A549 (cell line): ENCODE measurements around the gene FCAMR. TPM values are rescaled to one million over a fixed set of nuclear protein-coding genes. Genes with fewer than 3 reads are reported as not detected.

ENCODE experiments used
- ATAC-seq, 2 experiments: fragments of 200-7000 bp in 1 of 2; fragments of >200 bp in 1 of 2; cut with Nextera tagmentation in 1 of 2; cut with Tn5 transposase in 1 of 2; 3 replicates each; pipeline versions ENCODE4 v1.8.0 to v1.9.1; 2018 to 2020; ENCODE audit warnings: mild to moderate bottlenecking in 1 of 2, moderate library complexity in 1 of 2
- CTCF ChIA-PET: fragments of 300-600 bp; sonication (Branson Sonifier 250); formaldehyde crosslinking; extraction: SDS; loops from one replicate; lab custom pipeline; 2021; ENCODE audit warnings: antibody characterized with exemption, inconsistent platforms; lab: Yijun Ruan, JAX
- POLR2A ChIA-PET: fragments of 350-600 bp; formaldehyde crosslinking; extraction: SDS; loops from one replicate; lab custom pipeline; 2021; ENCODE audit warnings: antibody characterized with exemption, inconsistent platforms; lab: Yijun Ruan, JAX
- DNase-seq, 2 experiments: peaks; one replicate each; pipeline versions ENCODE4 v3.0.0 to v3.0.0-alpha.2; 2011 to 2016; ENCODE audit warnings: low read depth in 1 of 2, low spot score in 1 of 2
- FAIRE-seq: peaks from 2 replicates; lab custom pipeline; 2011; peaks lifted over from hg19 to GRCh38; lab: Jason Lieb, UNC
- H3K27ac ChIP-seq, 2 experiments: fragments of >200 bp; sonication (Bioruptor Twin); formaldehyde crosslinking; 3 replicates each; pipeline ENCODE4 v1.5.1; 2016 to 2017
- H3K4me1 ChIP-seq: fragments of >200 bp; sonication (Bioruptor Twin); formaldehyde crosslinking; 3 replicates; pipeline ENCODE4 v1.6.1; 2016
- H3K4me2 ChIP-seq: fragments of >200 bp; sonication (Bioruptor Twin); formaldehyde crosslinking; 3 replicates; pipeline ENCODE4 v1.6.1; 2016
- H3K4me3 ChIP-seq: fragments of >200 bp; sonication (Bioruptor Twin); formaldehyde crosslinking; 3 replicates; pipeline ENCODE4 v1.5.1; 2016
- H3K9me3 ChIP-seq: fragments of >200 bp; sonication (Bioruptor Twin); formaldehyde crosslinking; 3 replicates; pipeline ENCODE4 v1.6.1; 2016
- CBX8 ChIP-seq: fragments of 200-600 bp; sonication (generic); IDR thresholded peaks from 2 replicates; pipeline ENCODE4 v1.6.1; 2016
- CEBPB ChIP-seq, 2 experiments: fragments of >200 bp in 1 of 2; sonication (Bioruptor Twin) in 1 of 2; formaldehyde crosslinking in 1 of 2; IDR thresholded peaks; 2 replicates each; pipeline ENCODE4 v1.6.1; 2012 to 2016
- CHD2 ChIP-seq: fragments of 150-350 bp; IDR thresholded peaks from 2 replicates; pipeline ENCODE4 v1.6.1; 2014; ENCODE audit warnings: low read length; ENCODE audit not compliant: partially characterized antibody
- CHD4 ChIP-seq: fragments of 200-600 bp; sonication (generic); IDR thresholded peaks from 2 replicates; pipeline ENCODE4 v1.6.1; 2016; ENCODE audit warnings: antibody characterized with exemption, mild to moderate bottlenecking, borderline replicate concordance
- CTCF ChIP-seq: fragments of >200 bp; sonication (Bioruptor Twin); formaldehyde crosslinking; IDR thresholded peaks from 3 replicates; pipeline ENCODE4 v1.5.1; 2016
- ESRRA ChIP-seq: fragments of 150-350 bp; IDR thresholded peaks from 2 replicates; pipeline ENCODE4 v1.6.1; 2014; ENCODE audit warnings: mild to moderate bottlenecking, low read length, borderline replicate concordance
- FOSB ChIP-seq: fragments of 250-450 bp; sonication (Bioruptor Pico); IDR thresholded peaks from 2 replicates; pipeline ENCODE4 v1.5.0; 2020; ENCODE audit warnings: mild to moderate bottlenecking, moderate library complexity
- HDAC2 ChIP-seq: fragments of 200-600 bp; sonication (generic); IDR thresholded peaks from 2 replicates; pipeline ENCODE4 v1.6.1; 2016
- HES2 ChIP-seq: fragments of >200 bp; sonication (Bioruptor Twin); formaldehyde crosslinking; IDR thresholded peaks from 2 replicates; pipeline ENCODE4 v1.6.1; 2016
- HEYL ChIP-seq: fragments of 250-450 bp; sonication (Bioruptor Pico); IDR thresholded peaks from 2 replicates; pipeline ENCODE4 v1.8.0; 2021; ENCODE audit warnings: mild to moderate bottlenecking, moderate library complexity
- HOXB5 ChIP-seq: fragments of 250-450 bp; sonication (Bioruptor Pico); IDR thresholded peaks from 2 replicates; pipeline ENCODE4 v1.5.0; 2020; ENCODE audit warnings: mild to moderate bottlenecking, moderate library complexity
- KDM1A ChIP-seq: fragments of 200-600 bp; sonication (generic); IDR thresholded peaks from 2 replicates; pipeline ENCODE4 v1.6.1; 2016; ENCODE audit warnings: low read depth, mild to moderate bottlenecking
- MAFK ChIP-seq: fragments of 450-650 bp; IDR thresholded peaks from 2 replicates; pipeline ENCODE4 v1.6.1; 2014; ENCODE audit not compliant: partially characterized antibody
- MAX ChIP-seq: IDR thresholded peaks from 2 replicates; pipeline ENCODE4 v1.6.1; 2012
- MAZ ChIP-seq: fragments of 150-350 bp; IDR thresholded peaks from 2 replicates; pipeline ENCODE4 v1.6.1; 2014; ENCODE audit warnings: antibody characterized with exemption, low read depth, low read length, borderline replicate concordance
- NPAS2 ChIP-seq: fragments of 250-450 bp; sonication (Bioruptor Pico); IDR thresholded peaks from 2 replicates; pipeline ENCODE4 v1.8.0; 2022; ENCODE audit warnings: mild to moderate bottlenecking, moderate library complexity, borderline replicate concordance
- PBX3 ChIP-seq: IDR thresholded peaks from 2 replicates; pipeline ENCODE4 v1.6.1; 2012
- PHF8 ChIP-seq: fragments of 200-600 bp; sonication (generic); IDR thresholded peaks from 2 replicates; pipeline ENCODE4 v1.6.1; 2016; ENCODE audit warnings: low read depth, mild to moderate bottlenecking, antibody characterized with exemption, moderate library complexity, borderline replicate concordance
- POLR2AphosphoS2 ChIP-seq: conservative IDR thresholded peaks from 2 replicates; pipeline ENCODE4 v1.6.1; 2012; ENCODE audit warnings: low read length, improper control_type of control experiment, inconsistent platforms
- RCOR1 ChIP-seq: fragments of 150-350 bp; IDR thresholded peaks from 2 replicates; pipeline ENCODE4 v1.6.1; 2014; ENCODE audit warnings: antibody characterized with exemption, low read length, low read depth
- SREBF2 ChIP-seq: fragments of 450-650 bp; IDR thresholded peaks from 2 replicates; pipeline ENCODE4 v1.6.1; 2014; ENCODE audit warnings: mild to moderate bottlenecking, moderate library complexity
- ZC3H11A ChIP-seq: fragments of 450-650 bp; IDR thresholded peaks from 2 replicates; pipeline ENCODE4 v1.6.1; 2014; ENCODE audit warnings: antibody characterized with exemption, mild to moderate bottlenecking
- ZFP36 ChIP-seq: fragments of 450-650 bp; IDR thresholded peaks from 2 replicates; pipeline ENCODE4 v1.6.1; 2014; ENCODE audit warnings: borderline replicate concordance; ENCODE audit not compliant: partially characterized antibody
- ZSCAN20 ChIP-seq: fragments of 250-450 bp; sonication (Bioruptor Pico); IDR thresholded peaks from 2 replicates; pipeline ENCODE4 v1.8.0; 2022; ENCODE audit warnings: mild to moderate bottlenecking, moderate library complexity
- WGBS: methylation state at CpG from one replicate; pipeline ENCODE4 v1.1.6; 2017; ENCODE audit errors: missing lambda C conversion rate; 5-methylcytosine and 5-hydroxymethylcytosine counted together
- polyA plus RNA-seq, 4 experiments: library from polyadenylated mRNA; depleted of rRNA in 3 of 4; stranded (reverse); fragments of >200 nt; fragmentation: RNase III in 1 of 4; extraction: RNeasy Plus Mini Kit Qiagen cat#74134 plus additional on column Dnase treatment in 1 of 4; gene quantifications; 2 replicates in 3 of 4; 3 replicates in 1 of 4; pipeline ENCODE4 v1.2.3, GENCODE V29; 2011 to 2017
- TF ChIP-seq, protein P1 (sequence below): IDR thresholded peaks from 2 replicates; pipeline ENCODE4 v1.6.1; 2012; ENCODE audit warnings: low read depth, borderline replicate concordance
- TF ChIP-seq, protein P2 (sequence below): fragments of 450-650 bp; IDR thresholded peaks from 2 replicates; pipeline ENCODE4 v1.6.1; 2014; ENCODE audit warnings: antibody characterized with exemption

The FCAMR gene
- polyA plus RNA-seq, 2 of the 4 experiments (the other 2 are of a cell fraction): not detected

DNA sequence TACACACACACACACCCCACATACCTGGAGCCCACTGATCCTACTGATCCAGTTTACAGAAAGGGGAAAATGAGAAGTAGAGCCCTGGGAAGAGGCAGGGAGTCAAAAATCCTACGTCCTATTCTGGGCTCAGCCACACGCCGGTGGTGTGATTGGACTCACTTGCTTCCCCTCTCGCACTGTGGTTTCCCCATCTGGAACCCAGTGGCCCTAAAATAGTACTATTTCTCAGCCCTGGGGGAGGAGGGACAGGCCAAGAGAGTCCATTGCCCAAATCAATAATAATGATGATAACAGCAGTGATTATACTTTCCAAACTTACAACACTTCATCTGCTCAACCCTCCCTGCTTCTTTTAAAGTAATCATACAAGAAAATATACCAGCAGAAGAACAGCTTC is 21.1 kb downstream of the FCAMR start:
- POLR2A ChIA-PET: no interaction called here
- H3K4me1 ChIP-seq: peaks cover 26% of the 10 kb centered on the region
- CTCF ChIA-PET: interaction anchor here (1.2 to 2.2 kb wide), 3 partner anchors 9 to 33 kb away, joined by 5 to 7 read pairs (median 5); no protein-coding TSS in a partner anchor
- ATAC-seq (no peak), FAIRE-seq (no peak)
- H3K9me3 ChIP-seq: 0 out of 3 replicates have a peak, but pooled peaks cover 5% of the 10 kb centered on the region
- TF ChIP-seq, protein P1, sequence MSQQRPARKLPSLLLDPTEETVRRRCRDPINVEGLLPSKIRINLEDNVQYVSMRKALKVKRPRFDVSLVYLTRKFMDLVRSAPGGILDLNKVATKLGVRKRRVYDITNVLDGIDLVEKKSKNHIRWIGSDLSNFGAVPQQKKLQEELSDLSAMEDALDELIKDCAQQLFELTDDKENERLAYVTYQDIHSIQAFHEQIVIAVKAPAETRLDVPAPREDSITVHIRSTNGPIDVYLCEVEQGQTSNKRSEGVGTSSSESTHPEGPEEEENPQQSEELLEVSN: no peak
- TF ChIP-seq CBX8: no peak
- TF ChIP-seq MAX: no peak
- TF ChIP-seq POLR2AphosphoS2: no peak
- TF ChIP-seq RCOR1: no peak
- TF ChIP-seq HES2: no peak
- no peak for TF ChIP-seq PHF8
- TF ChIP-seq FOSB (CRISPR knock-in tag): no peak
- no peak for TF ChIP-seq ZC3H11A
- TF ChIP-seq ZSCAN20 (CRISPR knock-in tag): no peak
- TF ChIP-seq HDAC2: no peak
- TF ChIP-seq MAFK: no peak
- no peak for TF ChIP-seq MAZ
- no peak for TF ChIP-seq HOXB5 (CRISPR knock-in tag)
- no peak for TF ChIP-seq PBX3
- TF ChIP-seq CEBPB (IDR thresholded peaks at IDR 0.05): no peak
- no peak for TF ChIP-seq CTCF
- no peak for TF ChIP-seq CHD4
- no peak for TF ChIP-seq CHD2
- TF ChIP-seq, all 56 proteins: peak for 0
- no peak for DNase-seq
- WGBS: 95% methylated on average over 4 of the region's 4 CpGs
- no peak overlapping the region for H3K4me3 ChIP-seq
- no peak overlapping the region for H3K4me2 ChIP-seq
- no peak overlapping the region for H3K27ac ChIP-seq

GRCh38 chr1:206947255-206947654 is 23.0 kb downstream of the FCAMR start:
- peaks cover 18% of the 10 kb centered on the region for H3K4me1 ChIP-seq
- CTCF ChIA-PET: interaction anchor here (0.5 to 4.1 kb wide), 10 partner anchors 10 to 401 kb away, joined by 3 to 17 read pairs (median 4); no protein-coding TSS in a partner anchor

More at GRCh38 chr1:206947255-206947654, 23.0 kb downstream of the FCAMR start:
- POLR2A ChIA-PET: no interaction called here
- Histone ChIP-seq H3K4me3 (no peak overlapping the region), H3K27ac (no peak overlapping the region), H3K9me3 (0 out of 3 replicates have a peak, but pooled peaks cover 5% of the 10 kb centered on the region), H3K4me2 (no peak overlapping the region)
- no peak for DNase-seq
- no peak for TF ChIP-seq PHF8
- no peak for TF ChIP-seq RCOR1
- no peak for TF ChIP-seq CHD4
- TF ChIP-seq CTCF: no peak
- TF ChIP-seq MAZ: no peak
- TF ChIP-seq HES2: no peak
- TF ChIP-seq SREBF2: no peak
- TF ChIP-seq NPAS2 (CRISPR knock-in tag): no peak
- no peak for TF ChIP-seq ZFP36
- no peak for TF ChIP-seq ESRRA
- TF ChIP-seq HEYL: no peak
- no peak for TF ChIP-seq KDM1A
- TF ChIP-seq, protein P2, sequence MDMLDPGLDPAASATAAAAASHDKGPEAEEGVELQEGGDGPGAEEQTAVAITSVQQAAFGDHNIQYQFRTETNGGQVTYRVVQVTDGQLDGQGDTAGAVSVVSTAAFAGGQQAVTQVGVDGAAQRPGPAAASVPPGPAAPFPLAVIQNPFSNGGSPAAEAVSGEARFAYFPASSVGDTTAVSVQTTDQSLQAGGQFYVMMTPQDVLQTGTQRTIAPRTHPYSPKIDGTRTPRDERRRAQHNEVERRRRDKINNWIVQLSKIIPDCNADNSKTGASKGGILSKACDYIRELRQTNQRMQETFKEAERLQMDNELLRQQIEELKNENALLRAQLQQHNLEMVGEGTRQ: no peak
- TF ChIP-seq, all 56 proteins: peak for 0
- ATAC-seq (no peak), FAIRE-seq (no peak)
- 84% methylated on average over 1 of the region's 3 CpGs for WGBS
